A549 (cell line): ENCODE results near the gene ITGA7. TPM values are rescaled to one million over a fixed set of nuclear protein-coding genes. Genes with fewer than 3 reads are reported as not detected.

ENCODE experiments used
- ATAC-seq, 2 experiments: fragments of 200-7000 bp in 1 of 2; fragments of >200 bp in 1 of 2; cut with Nextera tagmentation in 1 of 2; cut with Tn5 transposase in 1 of 2; 3 replicates each; pipeline versions ENCODE4 v1.8.0 to v1.9.1; 2018 to 2020; ENCODE audit warnings: mild to moderate bottlenecking in 1 of 2, moderate library complexity in 1 of 2
- CTCF ChIA-PET: fragments of 300-600 bp; sonication (Branson Sonifier 250); formaldehyde crosslinking; extraction: SDS; loops from one replicate; lab custom pipeline; 2021; ENCODE audit warnings: antibody characterized with exemption, inconsistent platforms; lab: Yijun Ruan, JAX
- POLR2A ChIA-PET: fragments of 350-600 bp; formaldehyde crosslinking; extraction: SDS; loops from one replicate; lab custom pipeline; 2021; ENCODE audit warnings: antibody characterized with exemption, inconsistent platforms; lab: Yijun Ruan, JAX
- DNase-seq, 2 experiments: peaks; one replicate each; pipeline versions ENCODE4 v3.0.0 to v3.0.0-alpha.2; 2011 to 2016; ENCODE audit warnings: low read depth in 1 of 2, low spot score in 1 of 2
- FAIRE-seq: peaks from 2 replicates; lab custom pipeline; 2011; peaks lifted over from hg19 to GRCh38; lab: Jason Lieb, UNC
- H3K27ac ChIP-seq, 2 experiments: fragments of >200 bp; sonication (Bioruptor Twin); formaldehyde crosslinking; 3 replicates each; pipeline ENCODE4 v1.5.1; 2016 to 2017
- H3K4me1 ChIP-seq: fragments of >200 bp; sonication (Bioruptor Twin); formaldehyde crosslinking; 3 replicates; pipeline ENCODE4 v1.6.1; 2016
- H3K4me2 ChIP-seq: fragments of >200 bp; sonication (Bioruptor Twin); formaldehyde crosslinking; 3 replicates; pipeline ENCODE4 v1.6.1; 2016
- H3K4me3 ChIP-seq: fragments of >200 bp; sonication (Bioruptor Twin); formaldehyde crosslinking; 3 replicates; pipeline ENCODE4 v1.5.1; 2016
- H3K9me3 ChIP-seq: fragments of >200 bp; sonication (Bioruptor Twin); formaldehyde crosslinking; 3 replicates; pipeline ENCODE4 v1.6.1; 2016
- BHLHE40 ChIP-seq: IDR thresholded peaks from 2 replicates; pipeline ENCODE4 v1.6.1; 2012; ENCODE audit warnings: low read depth, low read length, inconsistent platforms
- CHD2 ChIP-seq: fragments of 150-350 bp; IDR thresholded peaks from 2 replicates; pipeline ENCODE4 v1.6.1; 2014; ENCODE audit warnings: low read length; ENCODE audit not compliant: partially characterized antibody
- CHD4 ChIP-seq: fragments of 200-600 bp; sonication (generic); IDR thresholded peaks from 2 replicates; pipeline ENCODE4 v1.6.1; 2016; ENCODE audit warnings: antibody characterized with exemption, mild to moderate bottlenecking, borderline replicate concordance
- EHMT2 ChIP-seq: fragments of 200-600 bp; sonication (generic); IDR thresholded peaks from 2 replicates; pipeline ENCODE4 v1.6.1; 2016; ENCODE audit warnings: antibody characterized with exemption, low read depth, mild to moderate bottlenecking, moderate library complexity
- FOSL2 ChIP-seq, 2 experiments: fragments of 450-650 bp in 1 of 2; fragments of >200 bp in 1 of 2; sonication (Bioruptor Twin) in 1 of 2; formaldehyde crosslinking; IDR thresholded peaks; 2 replicates each; pipeline versions ENCODE4 v1.5.0 to v1.6.1; 2016 to 2020; ENCODE audit warnings: mild to moderate bottlenecking in 1 of 2, moderate library complexity in 1 of 2
- GATA3 ChIP-seq: IDR thresholded peaks from 2 replicates; pipeline ENCODE4 v1.6.1; 2012; ENCODE audit warnings: borderline replicate concordance
- HOXB13 ChIP-seq: fragments of 250-450 bp; sonication (Bioruptor Pico); IDR thresholded peaks from 2 replicates; pipeline ENCODE4 v1.5.0; 2020; ENCODE audit warnings: low read depth, mild to moderate bottlenecking, moderate library complexity
- KDM1A ChIP-seq: fragments of 200-600 bp; sonication (generic); IDR thresholded peaks from 2 replicates; pipeline ENCODE4 v1.6.1; 2016; ENCODE audit warnings: low read depth, mild to moderate bottlenecking
- MYC ChIP-seq: IDR thresholded peaks from 2 replicates; pipeline ENCODE4 v1.6.1; 2012; ENCODE audit warnings: mild to moderate bottlenecking, inconsistent platforms, low read length, improper control_type of control experiment, borderline replicate concordance
- POLR2AphosphoS2 ChIP-seq: conservative IDR thresholded peaks from 2 replicates; pipeline ENCODE4 v1.6.1; 2012; ENCODE audit warnings: low read length, improper control_type of control experiment, inconsistent platforms
- RAD21 ChIP-seq, 2 experiments: fragments of >200 bp in 1 of 2; sonication (Bioruptor Twin) in 1 of 2; formaldehyde crosslinking in 1 of 2; IDR thresholded peaks in 1 of 2; conservative IDR thresholded peaks in 1 of 2; 2 replicates in 1 of 2; 3 replicates in 1 of 2; pipeline ENCODE4 v1.6.1; 2012 to 2018; ENCODE audit warnings: inconsistent platforms in 1 of 2
- RFX5 ChIP-seq: fragments of 450-650 bp; IDR thresholded peaks from 2 replicates; pipeline ENCODE4 v1.7.1; 2014; ENCODE audit warnings: antibody characterized with exemption, mild to moderate bottlenecking, moderate library complexity
- SMC3 ChIP-seq: fragments of >200 bp; sonication (Bioruptor Twin); formaldehyde crosslinking; IDR thresholded peaks from 3 replicates; pipeline ENCODE4 v1.6.1; 2018; ENCODE audit warnings: inconsistent platforms
- TFCP2L1 ChIP-seq: fragments of 250-450 bp; sonication (Bioruptor Pico); IDR thresholded peaks from 2 replicates; pipeline ENCODE4 v1.5.0; 2021; ENCODE audit warnings: mild to moderate bottlenecking
- WGBS: methylation state at CpG from one replicate; pipeline ENCODE4 v1.1.6; 2017; ENCODE audit errors: missing lambda C conversion rate; 5-methylcytosine and 5-hydroxymethylcytosine counted together
- polyA minus RNA-seq: library from RNA; depleted of rRNA, polyadenylated mRNA; stranded (reverse); fragments of >200 nt; gene quantifications from 2 replicates; pipeline ENCODE4 v1.2.3, GENCODE V29; 2011; rRNA and poly(A)+ RNA removed
- polyA plus RNA-seq, 4 experiments: library from polyadenylated mRNA; depleted of rRNA in 3 of 4; stranded (reverse); fragments of >200 nt; fragmentation: RNase III in 1 of 4; extraction: RNeasy Plus Mini Kit Qiagen cat#74134 plus additional on column Dnase treatment in 1 of 4; gene quantifications; 2 replicates in 3 of 4; 3 replicates in 1 of 4; pipeline ENCODE4 v1.2.3, GENCODE V29; 2011 to 2017
- TF ChIP-seq, protein P1 (sequence below): fragments of 150-350 bp; IDR thresholded peaks from 2 replicates; pipeline ENCODE4 v1.6.1; 2014; ENCODE audit warnings: low read depth, mild to moderate bottlenecking, low read length
- TF ChIP-seq, protein P2 (sequence below): fragments of >200 bp; sonication (Bioruptor Twin); formaldehyde crosslinking; IDR thresholded peaks from 3 replicates; pipeline ENCODE4 v1.5.1; 2016
- TF ChIP-seq, protein P3 (sequence below): fragments of >200 bp; sonication (Bioruptor Twin); formaldehyde crosslinking; IDR thresholded peaks from 2 replicates; pipeline ENCODE4 v1.6.1; 2016

Gene ITGA7, protein sequence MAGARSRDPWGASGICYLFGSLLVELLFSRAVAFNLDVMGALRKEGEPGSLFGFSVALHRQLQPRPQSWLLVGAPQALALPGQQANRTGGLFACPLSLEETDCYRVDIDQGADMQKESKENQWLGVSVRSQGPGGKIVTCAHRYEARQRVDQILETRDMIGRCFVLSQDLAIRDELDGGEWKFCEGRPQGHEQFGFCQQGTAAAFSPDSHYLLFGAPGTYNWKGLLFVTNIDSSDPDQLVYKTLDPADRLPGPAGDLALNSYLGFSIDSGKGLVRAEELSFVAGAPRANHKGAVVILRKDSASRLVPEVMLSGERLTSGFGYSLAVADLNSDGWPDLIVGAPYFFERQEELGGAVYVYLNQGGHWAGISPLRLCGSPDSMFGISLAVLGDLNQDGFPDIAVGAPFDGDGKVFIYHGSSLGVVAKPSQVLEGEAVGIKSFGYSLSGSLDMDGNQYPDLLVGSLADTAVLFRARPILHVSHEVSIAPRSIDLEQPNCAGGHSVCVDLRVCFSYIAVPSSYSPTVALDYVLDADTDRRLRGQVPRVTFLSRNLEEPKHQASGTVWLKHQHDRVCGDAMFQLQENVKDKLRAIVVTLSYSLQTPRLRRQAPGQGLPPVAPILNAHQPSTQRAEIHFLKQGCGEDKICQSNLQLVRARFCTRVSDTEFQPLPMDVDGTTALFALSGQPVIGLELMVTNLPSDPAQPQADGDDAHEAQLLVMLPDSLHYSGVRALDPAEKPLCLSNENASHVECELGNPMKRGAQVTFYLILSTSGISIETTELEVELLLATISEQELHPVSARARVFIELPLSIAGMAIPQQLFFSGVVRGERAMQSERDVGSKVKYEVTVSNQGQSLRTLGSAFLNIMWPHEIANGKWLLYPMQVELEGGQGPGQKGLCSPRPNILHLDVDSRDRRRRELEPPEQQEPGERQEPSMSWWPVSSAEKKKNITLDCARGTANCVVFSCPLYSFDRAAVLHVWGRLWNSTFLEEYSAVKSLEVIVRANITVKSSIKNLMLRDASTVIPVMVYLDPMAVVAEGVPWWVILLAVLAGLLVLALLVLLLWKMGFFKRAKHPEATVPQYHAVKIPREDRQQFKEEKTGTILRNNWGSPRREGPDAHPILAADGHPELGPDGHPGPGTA
- polyA plus RNA-seq (2011; rRNA removed), result 1.1 and 1.4 TPM in 2 replicates
- 0.66 and 1.2 TPM in 2 replicates for polyA plus RNA-seq (2012; cell fraction: cytosol; rRNA removed)
- 7.3 and 8.5 TPM in 2 replicates for polyA plus RNA-seq (2012; cell fraction: nucleus; rRNA removed)
- polyA plus RNA-seq (2017; fragmentation: RNase III; extraction: RNeasy Plus Mini Kit Qiagen cat#74134 plus additional on column Dnase treatment), result 1.7 to 2.0 TPM (median 1.9 TPM) in 3 replicates
- polyA minus RNA-seq, result 1.5 and 2.8 TPM in 2 replicates

DNA sequence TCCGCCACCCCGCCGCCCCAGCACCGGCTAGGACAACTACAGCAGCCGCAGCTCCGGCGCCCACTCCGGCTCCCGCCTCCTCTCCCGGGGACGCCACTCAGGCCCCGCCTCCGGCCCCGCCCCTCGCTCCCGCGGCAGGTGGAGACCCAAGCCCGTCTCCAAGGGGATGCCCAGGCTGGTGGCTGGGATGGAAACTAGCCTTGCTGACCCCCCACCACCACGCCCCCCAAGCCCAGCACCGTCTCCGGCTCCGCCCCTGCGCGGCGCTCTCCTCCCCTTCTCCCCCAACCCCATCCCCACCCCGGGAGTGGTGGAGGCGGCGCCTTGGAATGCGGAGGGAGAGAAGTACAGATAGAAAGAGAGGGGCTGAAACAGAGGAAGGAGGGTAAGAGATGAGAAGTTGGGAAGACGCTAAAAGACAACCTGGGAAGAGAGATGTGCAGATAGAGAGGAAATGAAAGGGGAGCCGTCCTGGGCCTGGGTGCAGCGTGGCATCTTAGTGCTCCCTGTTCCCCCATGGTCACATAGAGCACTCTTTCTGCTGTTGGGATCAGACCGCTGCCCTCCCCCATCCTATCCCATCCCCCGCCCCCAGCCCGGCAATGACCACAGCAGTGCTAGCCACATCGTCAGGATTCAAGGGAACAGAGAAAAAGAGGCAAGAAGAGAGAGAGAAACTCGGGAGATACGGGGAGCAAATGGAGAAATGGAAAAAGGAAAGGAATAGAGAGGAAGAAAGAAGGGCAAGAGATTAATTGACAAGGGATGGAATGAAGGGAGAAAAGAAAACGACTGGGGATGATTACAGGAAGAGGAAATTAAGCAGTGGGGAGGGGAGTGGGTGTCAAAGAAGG, at the start of gene ITGA7:
Gene ITGA7, minus strand, starts transcription at position 64 of the 854 bp plus-strand sequence. CDS start 222 bp downstream, outside the sequence.
- 9% methylated on average over 16 of the region's 39 CpGs for WGBS
- CTCF ChIA-PET, result interaction anchor here (0.8 to 3.1 kb wide), 3 partner anchors 9 to 19 kb away, joined by 3 to 20 read pairs (median 4); partner anchors contain the start of genes BLOC1S1 and RDH5
- DNase-seq (peak in 1 of 2 experiments; percentile 77), FAIRE-seq (no peak), ATAC-seq (peak; percentile 67 to 82)
- peak within 1 kb of the TSS; percentile 99 for H3K4me2 ChIP-seq
- peak within 1 kb of the TSS; percentile 86 for H3K4me3 ChIP-seq
- peak within 1 kb of the TSS; percentile 50 to 79; a peak in 5 of 6 replicates for H3K27ac ChIP-seq
- no peaks in the 10 kb centered on the region for H3K9me3 ChIP-seq
- POLR2A ChIA-PET, result no interaction called here
- peaks cover 16% of the 10 kb centered on the region; the same call in 2 of the 3 replicates for H3K4me1 ChIP-seq
- TF ChIP-seq BHLHE40 (no peak), FOSL2 (IDR thresholded peaks at IDR 0.05) (no peak), FOSL2 (CRISPR knock-in tag; IDR thresholded peaks at IDR 0.05) (no peak), RFX5 (no peak), CHD2 (no peak), EHMT2 (no peak), CHD4 (no peak), SMC3 (no peak), MYC (no peak), KDM1A (no peak), GATA3 (no peak), HOXB13 (CRISPR knock-in tag) (no peak), POLR2AphosphoS2 (no peak), TFCP2L1 (CRISPR knock-in tag) (no peak), RAD21 (conservative IDR thresholded peaks at IDR 0.05 in 1 of 2, IDR thresholded peaks at IDR 0.05 in 1 of 2) (no peak)
- TF ChIP-seq, protein P1, sequence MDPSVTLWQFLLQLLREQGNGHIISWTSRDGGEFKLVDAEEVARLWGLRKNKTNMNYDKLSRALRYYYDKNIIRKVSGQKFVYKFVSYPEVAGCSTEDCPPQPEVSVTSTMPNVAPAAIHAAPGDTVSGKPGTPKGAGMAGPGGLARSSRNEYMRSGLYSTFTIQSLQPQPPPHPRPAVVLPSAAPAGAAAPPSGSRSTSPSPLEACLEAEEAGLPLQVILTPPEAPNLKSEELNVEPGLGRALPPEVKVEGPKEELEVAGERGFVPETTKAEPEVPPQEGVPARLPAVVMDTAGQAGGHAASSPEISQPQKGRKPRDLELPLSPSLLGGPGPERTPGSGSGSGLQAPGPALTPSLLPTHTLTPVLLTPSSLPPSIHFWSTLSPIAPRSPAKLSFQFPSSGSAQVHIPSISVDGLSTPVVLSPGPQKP, result no peak
- TF ChIP-seq, protein P2, sequence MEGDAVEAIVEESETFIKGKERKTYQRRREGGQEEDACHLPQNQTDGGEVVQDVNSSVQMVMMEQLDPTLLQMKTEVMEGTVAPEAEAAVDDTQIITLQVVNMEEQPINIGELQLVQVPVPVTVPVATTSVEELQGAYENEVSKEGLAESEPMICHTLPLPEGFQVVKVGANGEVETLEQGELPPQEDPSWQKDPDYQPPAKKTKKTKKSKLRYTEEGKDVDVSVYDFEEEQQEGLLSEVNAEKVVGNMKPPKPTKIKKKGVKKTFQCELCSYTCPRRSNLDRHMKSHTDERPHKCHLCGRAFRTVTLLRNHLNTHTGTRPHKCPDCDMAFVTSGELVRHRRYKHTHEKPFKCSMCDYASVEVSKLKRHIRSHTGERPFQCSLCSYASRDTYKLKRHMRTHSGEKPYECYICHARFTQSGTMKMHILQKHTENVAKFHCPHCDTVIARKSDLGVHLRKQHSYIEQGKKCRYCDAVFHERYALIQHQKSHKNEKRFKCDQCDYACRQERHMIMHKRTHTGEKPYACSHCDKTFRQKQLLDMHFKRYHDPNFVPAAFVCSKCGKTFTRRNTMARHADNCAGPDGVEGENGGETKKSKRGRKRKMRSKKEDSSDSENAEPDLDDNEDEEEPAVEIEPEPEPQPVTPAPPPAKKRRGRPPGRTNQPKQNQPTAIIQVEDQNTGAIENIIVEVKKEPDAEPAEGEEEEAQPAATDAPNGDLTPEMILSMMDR, result no peak
- TF ChIP-seq, protein P3, sequence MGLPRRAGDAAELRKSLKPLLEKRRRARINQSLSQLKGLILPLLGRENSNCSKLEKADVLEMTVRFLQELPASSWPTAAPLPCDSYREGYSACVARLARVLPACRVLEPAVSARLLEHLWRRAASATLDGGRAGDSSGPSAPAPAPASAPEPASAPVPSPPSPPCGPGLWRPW, result no peak
